Measurements from ENCODE around the gene APOBEC4. TPM values are rescaled to one million over a fixed set of nuclear protein-coding genes. Genes with fewer than 3 reads are reported as not detected.

APOBEC4 gene
- total and polyA plus RNA-seq, 2 of the 13 experiments (the other 11 are each of a cell fraction or from before 2014, with no cell fraction given): not detected

DNA sequence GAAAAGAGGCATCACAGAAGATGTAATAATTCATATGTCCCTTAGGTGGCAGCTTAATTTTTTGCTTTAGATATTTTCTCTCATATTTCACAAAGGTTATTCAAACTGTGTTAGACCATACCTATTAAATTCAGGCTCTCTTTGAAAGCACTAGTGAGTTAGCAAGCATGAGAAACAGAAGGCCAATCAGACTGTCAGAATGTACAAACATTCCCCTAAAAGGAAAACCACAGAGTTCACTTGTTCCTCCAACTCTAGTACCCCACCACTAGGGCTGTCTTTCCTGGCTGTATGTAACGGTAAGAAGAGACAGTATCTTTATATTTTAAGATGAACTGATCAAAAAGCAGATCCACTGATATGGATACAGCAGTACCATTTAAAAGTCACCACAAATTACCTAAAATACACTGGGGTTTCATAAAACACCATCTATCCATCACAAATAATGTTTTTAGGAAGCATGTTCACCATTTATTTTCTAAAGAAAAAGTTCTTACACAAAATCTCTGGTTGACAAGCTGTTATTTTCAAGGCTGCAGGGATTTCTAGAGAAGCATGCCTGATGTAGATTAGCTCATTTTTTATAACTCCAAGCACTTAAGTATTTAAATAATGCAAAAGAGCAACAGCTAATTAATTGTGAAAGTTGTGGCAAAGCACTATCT, 19.3 kb downstream of the APOBEC4 start (continued):
- TF ChIP-seq ZBTB33 (CRISPR knock-in tag; IDR thresholded peaks at IDR 0.05) (no peak), ISL2 (CRISPR knock-in tag; IDR thresholded peaks at IDR 0.05) (no peak), ZNF572 (CRISPR knock-in tag; IDR thresholded peaks at IDR 0.05) (no peak), KLF6 (CRISPR knock-in tag; IDR thresholded peaks at IDR 0.05) (no peak), ZNF558 (CRISPR knock-in tag; IDR thresholded peaks at IDR 0.05; ENCODE audit: borderline replicate concordance) (no peak), KMT2A (CRISPR knock-in tag; IDR thresholded peaks at IDR 0.05) (no peak), IRF1 (CRISPR knock-in tag; IDR thresholded peaks at IDR 0.05; ENCODE audit: low read depth) (no peak), FUBP1 (CRISPR knock-in tag; IDR thresholded peaks at IDR 0.05; ENCODE audit: borderline replicate concordance) (no peak), ADNP (CRISPR knock-in tag; IDR thresholded peaks at IDR 0.05) (no peak), ZNF10 (CRISPR knock-in tag; IDR thresholded peaks at IDR 0.05; ENCODE audit: borderline replicate concordance, low read depth) (no peak), MEF2D (CRISPR knock-in tag; IDR thresholded peaks at IDR 0.05) (no peak), ZNF451 (CRISPR knock-in tag; IDR thresholded peaks at IDR 0.05) (no peak), SRF (IDR thresholded peaks at IDR 0.05; ENCODE audit: low read depth, low read length) (peak; percentile 97), HBP1 (CRISPR knock-in tag; IDR thresholded peaks at IDR 0.05; ENCODE audit: low read depth) (no peak)
- TF ChIP-seq, protein P1, sequence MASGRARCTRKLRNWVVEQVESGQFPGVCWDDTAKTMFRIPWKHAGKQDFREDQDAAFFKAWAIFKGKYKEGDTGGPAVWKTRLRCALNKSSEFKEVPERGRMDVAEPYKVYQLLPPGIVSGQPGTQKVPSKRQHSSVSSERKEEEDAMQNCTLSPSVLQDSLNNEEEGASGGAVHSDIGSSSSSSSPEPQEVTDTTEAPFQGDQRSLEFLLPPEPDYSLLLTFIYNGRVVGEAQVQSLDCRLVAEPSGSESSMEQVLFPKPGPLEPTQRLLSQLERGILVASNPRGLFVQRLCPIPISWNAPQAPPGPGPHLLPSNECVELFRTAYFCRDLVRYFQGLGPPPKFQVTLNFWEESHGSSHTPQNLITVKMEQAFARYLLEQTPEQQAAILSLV (CRISPR knock-in tag; IDR thresholded peaks at IDR 0.05; ENCODE audit: borderline replicate concordance): no peak
